DOHH2 (cell line): ENCODE data around the gene TRMT2A.

Experiments
- H3F3A ChIP-seq: fragments of 200-600 bp; sonication (generic), shearing (Covaris generic); 2 replicates; pipeline ENCODE4 v1.6.0; 2016; ENCODE audit warnings: antibody characterized with exemption, mild to moderate bottlenecking; ENCODE audit not compliant: control insufficient read depth, insufficient read depth
- H3K27ac ChIP-seq: fragments of 200-600 bp; sonication (generic); 2 replicates; pipeline ENCODE4 v1.5.1; 2014; ENCODE audit warnings: low read depth, mild to moderate bottlenecking, low read length, moderate library complexity
- H3K27me3 ChIP-seq: fragments of 200-600 bp; sonication (generic); 2 replicates; pipeline ENCODE4 v1.6.1; 2014; ENCODE audit warnings: mild to moderate bottlenecking, low read length, mixed read lengths; ENCODE audit not compliant: control insufficient read depth
- H3K36me3 ChIP-seq: fragments of 200-600 bp; sonication (generic); 2 replicates; pipeline ENCODE4 v1.6.1; 2014; ENCODE audit warnings: mild to moderate bottlenecking, low read length, moderate library complexity, mixed read lengths; ENCODE audit not compliant: control insufficient read depth
- H3K4me1 ChIP-seq: fragments of 200-600 bp; sonication (generic); 2 replicates; pipeline ENCODE4 v1.6.1; 2014; ENCODE audit warnings: mild to moderate bottlenecking, low read length, mixed read lengths; ENCODE audit not compliant: control insufficient read depth
- H3K4me2 ChIP-seq: fragments of 200-600 bp; sonication (generic); 2 replicates; pipeline ENCODE4 v1.6.0; 2014; ENCODE audit warnings: mild to moderate bottlenecking, low read length, moderate library complexity
- H3K4me3 ChIP-seq: fragments of 200-600 bp; sonication (generic); 2 replicates; pipeline ENCODE4 v1.5.1; 2014; ENCODE audit warnings: mild to moderate bottlenecking, low read length, mixed read lengths
- H3K79me2 ChIP-seq: fragments of 200-600 bp; sonication (generic); 2 replicates; pipeline ENCODE4 v1.6.1; 2014; ENCODE audit warnings: mild to moderate bottlenecking, low read length, mixed read lengths; ENCODE audit not compliant: control insufficient read depth
- H3K9me2 ChIP-seq: fragments of 200-600 bp; sonication (generic); replicated peaks from 2 replicates; pipeline ENCODE4 v1.6.1; 2014; ENCODE audit warnings: mild to moderate bottlenecking, low read length, mixed read lengths; ENCODE audit not compliant: control insufficient read depth
- H3K9me3 ChIP-seq: fragments of 200-600 bp; sonication (generic); 2 replicates; pipeline ENCODE4 v1.6.1; 2014; ENCODE audit warnings: antibody characterized with exemption, low read length, mixed read lengths; ENCODE audit not compliant: control insufficient read depth, insufficient read depth
- H4K20me1 ChIP-seq: fragments of 200-600 bp; sonication (generic); 2 replicates; pipeline ENCODE4 v1.6.0; 2014; ENCODE audit warnings: low read depth, mild to moderate bottlenecking, antibody characterized with exemption, low read length, moderate library complexity; ENCODE audit not compliant: control insufficient read depth, insufficient read depth
- CTCF ChIP-seq: fragments of 200-600 bp; sonication (generic); IDR thresholded peaks from one replicate; pipeline ENCODE4 v1.5.1; 2014; ENCODE audit warnings: antibody characterized with exemption, mild to moderate bottlenecking, low read depth, low read length; ENCODE audit not compliant: poor library complexity, severe bottlenecking
- EZH2phosphoT487 ChIP-seq: fragments of 200-600 bp; sonication (generic); IDR thresholded peaks from 2 replicates; pipeline ENCODE4 v1.6.1; 2017; ENCODE audit warnings: borderline replicate concordance, mild to moderate bottlenecking, antibody characterized with exemption, low read length, moderate library complexity, mixed read lengths

The TRMT2A gene

GRCh38 chr22:20086101-20086599 is 30.9 kb downstream of the TRMT2A start:
- H3K9me3 ChIP-seq, result no peaks in the 10 kb centered on the region
- no peaks in the 10 kb centered on the region for H3F3A ChIP-seq
- peaks cover 35% of the 10 kb centered on the region for H3K4me1 ChIP-seq
- H3K4me2 ChIP-seq, result no peak overlapping the region
- H4K20me1 ChIP-seq, result peaks cover 25% of the 10 kb centered on the region; the same call in 1 of the 2 replicates
- H3K79me2 ChIP-seq, result peaks cover 82% of the 10 kb centered on the region
- no peaks in the 10 kb centered on the region for H3K27me3 ChIP-seq
- no peak overlapping the region for H3K27ac ChIP-seq
- H3K9me2 ChIP-seq, result no peaks in the 10 kb centered on the region
- peaks cover 85% of the 10 kb centered on the region for H3K36me3 ChIP-seq
- H3K4me3 ChIP-seq, result no peak overlapping the region
- no peak for TF ChIP-seq EZH2phosphoT487
- no peak for TF ChIP-seq CTCF

- peaks cover 38% of the 10 kb centered on the region for H3K4me1 ChIP-seq
- no peaks in the 10 kb centered on the region for H3K27me3 ChIP-seq
- H3K27ac ChIP-seq, result no peak overlapping the region
- H3K9me3 ChIP-seq, result no peaks in the 10 kb centered on the region
- H3K36me3 ChIP-seq, result peaks cover 85% of the 10 kb centered on the region
- no peak overlapping the region for H3K4me3 ChIP-seq
- H3K9me2 ChIP-seq, result no peaks in the 10 kb centered on the region
- TF ChIP-seq CTCF, result no peak
- TF ChIP-seq EZH2phosphoT487, result no peak
- H3K4me2 ChIP-seq, result no peak overlapping the region
- H4K20me1 ChIP-seq, result peaks cover 26% of the 10 kb centered on the region; the same call in 1 of the 2 replicates
- no peaks in the 10 kb centered on the region for H3F3A ChIP-seq
- H3K79me2 ChIP-seq, result peaks cover 85% of the 10 kb centered on the region
Measured at GRCh38 chr22:20085651-20086050, 31.4 kb downstream of the TRMT2A start.

GRCh38 chr22:20084547-20085413 is 32.2 kb downstream of the TRMT2A start:
- Histone ChIP-seq H3K79me2 (peaks cover 87% of the 10 kb centered on the region), H3K27me3 (no peaks in the 10 kb centered on the region), H4K20me1 (peaks cover 26% of the 10 kb centered on the region; the same call in 1 of the 2 replicates), H3K4me2 (peak overlapping the region; percentile 2), H3K4me1 (peaks cover 38% of the 10 kb centered on the region), H3K4me3 (peak overlapping the region; percentile 13; the same call in 1 of the 2 replicates), H3F3A (no peaks in the 10 kb centered on the region), H3K27ac (no peak overlapping the region), H3K9me2 (no peaks in the 10 kb centered on the region), H3K9me3 (no peaks in the 10 kb centered on the region), H3K36me3 (peaks cover 79% of the 10 kb centered on the region)
- TF ChIP-seq CTCF (peak; percentile 80), EZH2phosphoT487 (no peak)
